Neutrophil (primary cell): ENCODE data around the gene ARHGAP44.

Experiments
- H3K27ac ChIP-seq: fragments of 200-600 bp; sonication (generic); 2 replicates; pipeline ENCODE4 v1.5.1; 2016; ENCODE audit warnings: mild to moderate bottlenecking, moderate library complexity
- H3K27me3 ChIP-seq: fragments of 200-600 bp; sonication (generic); 2 replicates; pipeline ENCODE4 v1.6.0; 2016; ENCODE audit warnings: mild to moderate bottlenecking
- H3K36me3 ChIP-seq: fragments of 200-600 bp; sonication (generic); 2 replicates; pipeline ENCODE4 v1.5.1; 2017
- H3K4me1 ChIP-seq, 2 experiments: fragments of 200-600 bp in 1 of 2; sonication (generic) in 1 of 2; 1 replicate in 1 of 2; 2 replicates in 1 of 2; pipeline versions ENCODE4 v1.5.1 to v1.6.1; 2013 to 2016; ENCODE audit warnings: low read depth in 1 of 2, low read length in 1 of 2, mild to moderate bottlenecking in 1 of 2, moderate library complexity in 1 of 2; ENCODE audit not compliant: control insufficient read depth in 1 of 2, insufficient read depth in 1 of 2
- H3K4me3 ChIP-seq, 2 experiments: fragments of 200-600 bp in 1 of 2; sonication (generic) in 1 of 2; 1 replicate in 1 of 2; 2 replicates in 1 of 2; pipeline ENCODE4 v1.5.1; 2013 to 2016; ENCODE audit warnings: low read depth in 1 of 2, low read length in 1 of 2, mild to moderate bottlenecking in 1 of 2, moderate library complexity in 1 of 2
- H3K9me3 ChIP-seq: fragments of 200-600 bp; sonication (generic); 2 replicates; pipeline ENCODE4 v1.5.1; 2016
- CTCF ChIP-seq: fragments of 200-600 bp; sonication (generic); IDR thresholded peaks from 2 replicates; pipeline ENCODE4 v1.5.1; 2016; ENCODE audit warnings: antibody characterized with exemption

The ARHGAP44 gene

GRCh38 chr17:12918142-12918541 is 128.8 kb downstream of the ARHGAP44 start:
- Histone ChIP-seq H3K9me3 (no peaks in the 10 kb centered on the region), H3K27ac (no peak overlapping the region), H3K36me3 (no peaks in the 10 kb centered on the region), H3K27me3 (no peaks in the 10 kb centered on the region), H3K4me3 (no peak overlapping the region), H3K4me1 (no peaks in the 10 kb centered on the region)
- TF ChIP-seq CTCF, result no peak

- no peaks in the 10 kb centered on the region for H3K36me3 ChIP-seq
- H3K4me1 ChIP-seq, result no peaks in the 10 kb centered on the region
- TF ChIP-seq CTCF, result no peak
- no peak overlapping the region for H3K4me3 ChIP-seq
- no peaks in the 10 kb centered on the region for H3K27me3 ChIP-seq
- H3K27ac ChIP-seq, result no peak overlapping the region
- H3K9me3 ChIP-seq, result no peaks in the 10 kb centered on the region
Measured at GRCh38 chr17:12922120-12922519, 132.8 kb downstream of the ARHGAP44 start.

- H3K4me3 ChIP-seq, result no peak overlapping the region
- H3K27me3 ChIP-seq, result no peaks in the 10 kb centered on the region
- no peak overlapping the region for H3K27ac ChIP-seq
- TF ChIP-seq CTCF, result no peak
- no peaks in the 10 kb centered on the region for H3K4me1 ChIP-seq
- H3K9me3 ChIP-seq, result no peaks in the 10 kb centered on the region
- H3K36me3 ChIP-seq, result no peaks in the 10 kb centered on the region
Measured at GRCh38 chr17:12924614-12925013, 135.3 kb downstream of the ARHGAP44 start.

GRCh38 chr17:12927001-12927400 is 137.7 kb downstream of the ARHGAP44 start:
- no peak overlapping the region for H3K27ac ChIP-seq
- H3K27me3 ChIP-seq, result no peaks in the 10 kb centered on the region
- TF ChIP-seq CTCF, result no peak
- no peak overlapping the region for H3K4me3 ChIP-seq
- no peaks in the 10 kb centered on the region for H3K4me1 ChIP-seq
- H3K9me3 ChIP-seq, result no peaks in the 10 kb centered on the region
- no peaks in the 10 kb centered on the region for H3K36me3 ChIP-seq

- no peaks in the 10 kb centered on the region for H3K36me3 ChIP-seq
- no peak overlapping the region for H3K27ac ChIP-seq
- H3K27me3 ChIP-seq, result no peaks in the 10 kb centered on the region
- TF ChIP-seq CTCF, result no peak
- no peaks in the 10 kb centered on the region for H3K9me3 ChIP-seq
- no peaks in the 10 kb centered on the region for H3K4me1 ChIP-seq
- no peak overlapping the region for H3K4me3 ChIP-seq
Measured at GRCh38 chr17:12927541-12928425, 138.5 kb downstream of the ARHGAP44 start.
